GM18499 (cell line): ENCODE results near the gene ACTR8.

ENCODE experiments used
- ATAC-seq: cut with Tn5 transposase; IDR thresholded peaks from one replicate; pipeline ENCODE4 v1.9.1; 2021; ENCODE audit warnings: moderate number of reproducible peaks; ENCODE audit not compliant: insufficient read depth, unreplicated experiment

Gene ACTR8

GRCh38 chr3:53841296-53841695, 40.7 kb downstream of the ACTR8 start:
- ATAC-seq = no peak

GRCh38 chr3:53837331-53837730, 44.6 kb downstream of the ACTR8 start:
- no peak for ATAC-seq

GRCh38 chr3:53836084-53836872, 45.7 kb downstream of the ACTR8 start:
- ATAC-seq = no peak

GRCh38 chr3:53835257-53835656, 46.7 kb downstream of the ACTR8 start:
- ATAC-seq = no peak

GRCh38 chr3:53834429-53835095, 47.4 kb downstream of the ACTR8 start:
- ATAC-seq = no peak

- ATAC-seq = no peak
These were observed 48.3 kb downstream of the ACTR8 start for GRCh38 chr3:53833700-53834099.

GRCh38 chr3:53833053-53833645, 48.8 kb downstream of the ACTR8 start:
- no peak for ATAC-seq

- ATAC-seq = no peak
These were observed 51.0 kb downstream of the ACTR8 start for GRCh38 chr3:53830944-53831343.

GRCh38 chr3:53829605-53830004, 52.3 kb downstream of the ACTR8 start:
- no peak for ATAC-seq

GRCh38 chr3:53828581-53828980, 53.4 kb downstream of the ACTR8 start:
- no peak for ATAC-seq

- ATAC-seq = no peak
These were observed 55.9 kb downstream of the ACTR8 start for GRCh38 chr3:53826048-53826447.

GRCh38 chr3:53824795-53825194, 57.2 kb downstream of the ACTR8 start:
- ATAC-seq = no peak

GRCh38 chr3:53823956-53824657, 57.8 kb downstream of the ACTR8 start:
- ATAC-seq = no peak

GRCh38 chr3:53823026-53823955, 58.7 kb downstream of the ACTR8 start:
- ATAC-seq = no peak

GRCh38 chr3:53822331-53822741, 59.6 kb downstream of the ACTR8 start:
- ATAC-seq = no peak

- no peak for ATAC-seq
These were observed 60.3 kb downstream of the ACTR8 start for GRCh38 chr3:53821631-53822121.

- no peak for ATAC-seq
These were observed 61.0 kb downstream of the ACTR8 start for GRCh38 chr3:53820756-53821580.

- no peak for ATAC-seq
These were observed 61.9 kb downstream of the ACTR8 start for GRCh38 chr3:53820084-53820483.
